ENCODE results near the gene SPDYA.

DNA sequence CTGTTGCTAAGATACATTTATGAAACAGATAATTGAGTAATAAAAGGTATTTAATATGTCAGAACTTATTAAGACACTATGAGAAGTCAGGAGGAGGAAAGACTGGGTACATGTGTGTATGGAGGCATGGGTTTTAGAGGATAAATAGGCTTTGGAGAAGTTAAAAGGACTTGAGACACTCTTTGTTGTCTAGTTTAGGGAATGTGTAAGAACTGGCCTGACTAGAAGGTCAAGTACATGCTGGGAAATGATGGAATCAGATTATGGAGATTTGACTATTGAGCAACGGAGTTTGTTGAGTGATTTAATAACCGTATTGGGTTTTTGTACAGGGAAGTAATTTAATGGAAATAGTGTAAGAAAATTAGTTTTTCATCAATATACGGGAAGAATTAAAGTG, 28.2 kb upstream of the SPDYA start:
- TF ChIP-seq, protein P1, sequence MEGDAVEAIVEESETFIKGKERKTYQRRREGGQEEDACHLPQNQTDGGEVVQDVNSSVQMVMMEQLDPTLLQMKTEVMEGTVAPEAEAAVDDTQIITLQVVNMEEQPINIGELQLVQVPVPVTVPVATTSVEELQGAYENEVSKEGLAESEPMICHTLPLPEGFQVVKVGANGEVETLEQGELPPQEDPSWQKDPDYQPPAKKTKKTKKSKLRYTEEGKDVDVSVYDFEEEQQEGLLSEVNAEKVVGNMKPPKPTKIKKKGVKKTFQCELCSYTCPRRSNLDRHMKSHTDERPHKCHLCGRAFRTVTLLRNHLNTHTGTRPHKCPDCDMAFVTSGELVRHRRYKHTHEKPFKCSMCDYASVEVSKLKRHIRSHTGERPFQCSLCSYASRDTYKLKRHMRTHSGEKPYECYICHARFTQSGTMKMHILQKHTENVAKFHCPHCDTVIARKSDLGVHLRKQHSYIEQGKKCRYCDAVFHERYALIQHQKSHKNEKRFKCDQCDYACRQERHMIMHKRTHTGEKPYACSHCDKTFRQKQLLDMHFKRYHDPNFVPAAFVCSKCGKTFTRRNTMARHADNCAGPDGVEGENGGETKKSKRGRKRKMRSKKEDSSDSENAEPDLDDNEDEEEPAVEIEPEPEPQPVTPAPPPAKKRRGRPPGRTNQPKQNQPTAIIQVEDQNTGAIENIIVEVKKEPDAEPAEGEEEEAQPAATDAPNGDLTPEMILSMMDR (IDR thresholded peaks at IDR 0.05): no peak
- TF ChIP-seq POLR2A (IDR thresholded peaks at IDR 0.05): no peak

Data from suprapubic skin (tissue), 3 donors.